HCT116 (cell line): ENCODE data around the gene IFNL1. TPM values are rescaled to one million over a fixed set of nuclear protein-coding genes. Genes with fewer than 3 reads are reported as not detected.

Experiments
- ATAC-seq: fragments of 200-7000 bp; cut with Tn5 transposase; 2 replicates; pipeline ENCODE4 v1.9.1; 2020; ENCODE audit warnings: mild to moderate bottlenecking, moderate library complexity
- BruUV-seq: library from RNA; stranded (reverse); fragments of 400-500 nt; replicated peaks from 2 replicates; lab custom pipeline; 2021; lab: Mats Ljungman, UMichigan
- CTCF ChIA-PET: fragments of 300-600 bp; sonication (Branson Sonifier 250); formaldehyde crosslinking; loops from one replicate; lab custom pipeline; 2021; ENCODE audit warnings: antibody characterized with exemption; lab: Charles Lee
- POLR2A ChIA-PET: fragments of 300-600, 350-600 bp; sonication (Branson Sonifier 250); formaldehyde crosslinking; loops from one replicate; lab custom pipeline; 2021; ENCODE audit warnings: antibody characterized with exemption; lab: Charles Lee
- RAD21 ChIA-PET, 2 experiments: fragments of 300-600 bp; sonication (Branson Sonifier 250); formaldehyde crosslinking; loops; one replicate each; lab custom pipeline; 2023; ENCODE audit warnings: low total read pairs in 2 of 2; ENCODE audit not compliant: uncharacterized antibody in 2 of 2, unreplicated experiment in 2 of 2, low non-redundant PET in 1 of 2; lab: Charles Lee
- DNase-seq: peaks from one replicate; pipeline ENCODE4 v3.0.0-alpha.2; 2010; ENCODE audit warnings: low read depth, low spot score
- H2AFZ ChIP-seq: fragments of 200-600 bp; shearing (Covaris generic), sonication (generic); 2 replicates; pipeline ENCODE4 v1.6.1; 2017; ENCODE audit warnings: low read depth, mixed run types, mixed read lengths, antibody characterized with exemption, low read length; ENCODE audit not compliant: poor library complexity, severe bottlenecking
- H3K27ac ChIP-seq: 2 replicates; pipeline ENCODE4 v1.5.1; 2012; ENCODE audit warnings: low read depth, low read length
- H3K27me3 ChIP-seq: fragments of 200-600 bp; sonication (generic); 2 replicates; pipeline ENCODE4 v1.6.1; 2016; ENCODE audit warnings: mixed run types, low read length, mixed read lengths; ENCODE audit not compliant: insufficient read depth
- H3K36me3 ChIP-seq, 2 experiments: fragments of 200-500 bp in 1 of 2; fragments of 200-600 bp in 1 of 2; sonication (Bioruptor generic) in 1 of 2; sonication (generic) in 1 of 2; 2 replicates each; pipeline versions ENCODE4 v1.5.1 to v1.6.1; 2014 to 2016; ENCODE audit warnings: low read length in 2 of 2, inconsistent platforms in 1 of 2, mixed read lengths in 1 of 2, mixed run types in 1 of 2; ENCODE audit not compliant: insufficient read depth in 2 of 2, control insufficient read depth in 1 of 2
- H3K4me1 ChIP-seq, 2 experiments: fragments of 200-600 bp in 1 of 2; sonication (generic) in 1 of 2; 2 replicates each; pipeline versions ENCODE4 v1.5.1 to v1.6.1; 2012 to 2017; ENCODE audit warnings: low read length in 2 of 2, inconsistent platforms in 1 of 2, mild to moderate bottlenecking in 1 of 2, mixed read lengths in 1 of 2, mixed run types in 1 of 2, moderate library complexity in 1 of 2; ENCODE audit not compliant: insufficient read depth in 2 of 2, control insufficient read depth in 1 of 2
- H3K4me2 ChIP-seq: fragments of 200-600 bp; sonication (generic); 2 replicates; pipeline ENCODE4 v1.6.1; 2017; ENCODE audit warnings: mixed run types, low read length, mixed read lengths
- H3K4me3 ChIP-seq, 2 experiments: fragments of 200-600 bp in 1 of 2; sonication (generic) in 1 of 2; replicated peaks in 1 of 2; 2 replicates each; pipeline ENCODE4 v1.5.1; 2011 to 2016; ENCODE audit warnings: low read length in 2 of 2, control low read depth in 1 of 2, low read depth in 1 of 2, mild to moderate bottlenecking in 1 of 2, mixed read lengths in 1 of 2, mixed run types in 1 of 2
- H3K79me2 ChIP-seq: fragments of 200-600 bp; sonication (generic); 2 replicates; pipeline ENCODE4 v1.6.1; 2017; ENCODE audit warnings: mild to moderate bottlenecking, mixed run types, low read length, moderate library complexity, mixed read lengths; ENCODE audit not compliant: insufficient read depth
- H3K9ac ChIP-seq: fragments of 200-600 bp; sonication (generic); 2 replicates; pipeline ENCODE4 v1.6.1; 2016; ENCODE audit warnings: low read length, mixed read lengths
- H3K9me2 ChIP-seq: fragments of 200-600 bp; sonication (generic), shearing (Covaris generic); 2 replicates; pipeline ENCODE4 v1.6.1; 2017; ENCODE audit warnings: mixed run types, mild to moderate bottlenecking, moderate library complexity; ENCODE audit not compliant: insufficient read depth
- H3K9me3 ChIP-seq, 2 experiments: fragments of 200-500 bp in 1 of 2; fragments of 200-600 bp in 1 of 2; sonication (Bioruptor generic) in 1 of 2; sonication (generic) in 1 of 2; 2 replicates each; pipeline ENCODE4 v1.6.1; 2014 to 2017; ENCODE audit warnings: low read length in 2 of 2, mixed read lengths in 2 of 2, inconsistent platforms in 1 of 2, low read depth in 1 of 2, mild to moderate bottlenecking in 1 of 2, mixed run types in 1 of 2, moderate library complexity in 1 of 2; ENCODE audit not compliant: control insufficient read depth in 1 of 2, insufficient read depth in 1 of 2
- H4K20me1 ChIP-seq: fragments of 200-600 bp; sonication (generic), shearing (Covaris generic); 2 replicates; pipeline ENCODE4 v1.6.1; 2017; ENCODE audit warnings: mixed run types, mild to moderate bottlenecking, moderate library complexity; ENCODE audit not compliant: insufficient read depth
- CBX3 ChIP-seq: IDR thresholded peaks from 2 replicates; pipeline ENCODE4 v1.6.1; 2012; ENCODE audit warnings: low read depth
- EZH2 ChIP-seq: fragments of 200-600 bp; sonication (generic); IDR thresholded peaks from 2 replicates; pipeline ENCODE4 v1.6.1; 2017; ENCODE audit warnings: antibody characterized with exemption, mixed run types
- POLR2A ChIP-seq: IDR thresholded peaks from 2 replicates; pipeline ENCODE4 v1.7.0; 2011; ENCODE audit warnings: borderline replicate concordance; ENCODE audit not compliant: insufficient read depth, insufficient read length; ENCODE audit errors: extremely low read depth
- TCF7L2 ChIP-seq: IDR thresholded peaks from 2 replicates; pipeline ENCODE4 v1.7.0; 2011; ENCODE audit warnings: borderline replicate concordance, inconsistent platforms; ENCODE audit not compliant: insufficient read depth, insufficient read length; ENCODE audit errors: extremely low read depth
- ZNF274 ChIP-seq: fragments of 200-500 bp; sonication (Bioruptor generic); IDR thresholded peaks from 2 replicates; pipeline ENCODE4 v1.6.1; 2014; ENCODE audit warnings: mild to moderate bottlenecking, low read depth, low read length, inconsistent platforms
- intact Hi-C: fragments of 100-400 bp; cut with micrococcal nuclease; formaldehyde crosslinking; loops from 2 replicates; pipeline ENCODE4 v1.10.0; 2022
- total RNA-seq: library from RNA; stranded (reverse); gene quantifications from one replicate; pipeline ENCODE4 v1.2.1, GENCODE V29; 2021; ENCODE audit not compliant: unreplicated experiment
- TF ChIP-seq, protein P1 (sequence below): IDR thresholded peaks from 2 replicates; pipeline ENCODE4 v1.6.1; 2012; ENCODE audit warnings: low read depth

IFNL1 gene
- total RNA-seq, 1 experiment from 2014 or later: not detected

DNA sequence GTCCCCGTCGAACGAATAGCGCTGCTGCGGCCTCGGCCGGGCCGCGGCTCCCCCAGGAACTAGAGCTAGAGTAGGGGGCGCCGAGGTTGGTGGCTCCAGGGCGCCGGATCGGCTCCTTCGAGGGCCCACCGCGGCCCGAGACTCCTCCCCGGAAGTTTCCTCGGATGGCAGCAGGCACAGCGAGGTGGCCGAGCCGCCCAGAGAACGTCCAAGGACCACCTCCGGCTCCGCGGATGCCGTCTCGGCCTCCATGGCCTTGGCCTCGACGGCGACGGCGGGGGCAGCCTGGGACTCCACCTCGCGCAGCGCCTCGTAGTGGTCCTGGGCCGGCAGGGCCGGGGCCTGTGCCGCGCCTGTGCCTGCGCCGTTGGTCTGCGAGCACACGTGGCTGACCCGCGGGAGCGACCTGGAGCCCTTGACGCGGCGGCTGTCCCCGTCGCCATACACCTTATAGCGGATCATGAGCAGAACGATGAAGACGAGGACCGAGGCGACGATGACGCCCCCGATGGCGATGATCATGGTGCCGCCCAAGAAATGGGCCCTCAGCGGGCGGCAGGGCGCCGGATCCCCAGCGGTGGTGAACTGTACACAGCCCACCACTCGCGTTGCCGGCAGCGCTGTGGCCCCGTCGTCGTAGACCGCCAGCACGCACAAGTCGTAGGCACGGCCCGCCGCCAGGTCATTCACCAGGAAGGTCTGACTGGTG is 11.8 kb downstream of the IFNL1 start:
- ChIA-PET RAD21 (no interaction called here), POLR2A (no interaction called here), CTCF (no interaction called here)
- H3K4me2 ChIP-seq: no peak overlapping the region
- no peak overlapping the region for H3K27ac ChIP-seq
- intact Hi-C loops: no loop called here
- peaks cover 7 to 8% of the 10 kb centered on the region in 2 experiments for H3K4me1 ChIP-seq
- H4K20me1 ChIP-seq: no peaks in the 10 kb centered on the region
- H2AFZ ChIP-seq: no peak overlapping the region
- TF ChIP-seq POLR2A (no peak), EZH2 (no peak), CBX3 (no peak), ZNF274 (no peak), TCF7L2 (no peak)
- TF ChIP-seq, protein P1, sequence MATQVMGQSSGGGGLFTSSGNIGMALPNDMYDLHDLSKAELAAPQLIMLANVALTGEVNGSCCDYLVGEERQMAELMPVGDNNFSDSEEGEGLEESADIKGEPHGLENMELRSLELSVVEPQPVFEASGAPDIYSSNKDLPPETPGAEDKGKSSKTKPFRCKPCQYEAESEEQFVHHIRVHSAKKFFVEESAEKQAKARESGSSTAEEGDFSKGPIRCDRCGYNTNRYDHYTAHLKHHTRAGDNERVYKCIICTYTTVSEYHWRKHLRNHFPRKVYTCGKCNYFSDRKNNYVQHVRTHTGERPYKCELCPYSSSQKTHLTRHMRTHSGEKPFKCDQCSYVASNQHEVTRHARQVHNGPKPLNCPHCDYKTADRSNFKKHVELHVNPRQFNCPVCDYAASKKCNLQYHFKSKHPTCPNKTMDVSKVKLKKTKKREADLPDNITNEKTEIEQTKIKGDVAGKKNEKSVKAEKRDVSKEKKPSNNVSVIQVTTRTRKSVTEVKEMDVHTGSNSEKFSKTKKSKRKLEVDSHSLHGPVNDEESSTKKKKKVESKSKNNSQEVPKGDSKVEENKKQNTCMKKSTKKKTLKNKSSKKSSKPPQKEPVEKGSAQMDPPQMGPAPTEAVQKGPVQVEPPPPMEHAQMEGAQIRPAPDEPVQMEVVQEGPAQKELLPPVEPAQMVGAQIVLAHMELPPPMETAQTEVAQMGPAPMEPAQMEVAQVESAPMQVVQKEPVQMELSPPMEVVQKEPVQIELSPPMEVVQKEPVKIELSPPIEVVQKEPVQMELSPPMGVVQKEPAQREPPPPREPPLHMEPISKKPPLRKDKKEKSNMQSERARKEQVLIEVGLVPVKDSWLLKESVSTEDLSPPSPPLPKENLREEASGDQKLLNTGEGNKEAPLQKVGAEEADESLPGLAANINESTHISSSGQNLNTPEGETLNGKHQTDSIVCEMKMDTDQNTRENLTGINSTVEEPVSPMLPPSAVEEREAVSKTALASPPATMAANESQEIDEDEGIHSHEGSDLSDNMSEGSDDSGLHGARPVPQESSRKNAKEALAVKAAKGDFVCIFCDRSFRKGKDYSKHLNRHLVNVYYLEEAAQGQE: no peak
- no peaks in the 10 kb centered on the region for H3K27me3 ChIP-seq
- no TSS peak for BruUV-seq
- no peaks in the 10 kb centered on the region for H3K9me3 ChIP-seq
- ATAC-seq (no peak), DNase-seq (no peak)
- H3K4me3 ChIP-seq: no peak overlapping the region
- H3K9me2 ChIP-seq: no peaks in the 10 kb centered on the region
- H3K79me2 ChIP-seq: peaks cover 21% of the 10 kb centered on the region
- no peak overlapping the region for H3K9ac ChIP-seq
- H3K36me3 ChIP-seq: peaks cover 3 to 7% of the 10 kb centered on the region in 2 experiments; a peak in 2 of 4 replicates
